H1 (cell line): Measurements from ENCODE around the gene CIAO2B. TPM values are rescaled to one million over a fixed set of nuclear protein-coding genes. Genes with fewer than 3 reads are reported as not detected.

Experiments used
- EP300 ChIP-seq, 2 experiments: IDR thresholded peaks; 1 replicate in 1 of 2; 2 replicates in 1 of 2; pipeline ENCODE4 v1.6.1; 2011 to 2012; ENCODE audit warnings: low read depth in 2 of 2, low read length in 2 of 2, mild to moderate bottlenecking in 2 of 2, borderline replicate concordance in 1 of 2, inconsistent platforms in 1 of 2, moderate library complexity in 1 of 2
- polyA plus RNA-seq, 7 experiments: library from polyadenylated mRNA; depleted of rRNA in 3 of 7; stranded (reverse) in 5 of 7; unstranded in 2 of 7; fragments of >200 nt in 5 of 7; fragments of 200-250 nt in 2 of 7; gene quantifications; 1 replicate in 5 of 7; 2 replicates in 1 of 7; 4 replicates in 1 of 7; pipeline versions ENCODE4 v1.2.1 to v1.2.3, GENCODE V29; 2011 to 2013; ENCODE audit warnings: missing spikeins in 2 of 7, mixed read lengths in 2 of 7
- total RNA-seq: library from RNA; stranded (reverse); fragmentation: NEBNext Ultra II Directional; extraction: Animal tissue kit (Norgen Biotek cat#: 25700); gene quantifications from 2 replicates; pipeline ENCODE4 v1.2.1, GENCODE V29; 2021

Gene CIAO2B
- total and polyA plus RNA-seq, 2 of the 8 experiments (the other 6 are each of a cell fraction or from before 2014, with no cell fraction given) = 65.6 to 248 TPM

- TF ChIP-seq EP300 (IDR thresholded peaks at IDR 0.05; ENCODE audit: borderline replicate concordance in 1 of 2, low read depth in 2 of 2, low read length in 2 of 2) = no peak
- TF ChIP-seq, all 59 proteins: peak for 0
Measured at GRCh38 chr16:66915041-66915440, 19.2 kb downstream of the CIAO2B start (continued).
